HCT116 (cell line): Measurements from ENCODE around the gene RPH3AL. TPM values are rescaled to one million over a fixed set of nuclear protein-coding genes. Genes with fewer than 3 reads are reported as not detected.

ENCODE experiments used
- ATAC-seq: fragments of 200-7000 bp; cut with Tn5 transposase; 2 replicates; pipeline ENCODE4 v1.9.1; 2020; ENCODE audit warnings: mild to moderate bottlenecking, moderate library complexity
- BruUV-seq: library from RNA; stranded (reverse); fragments of 400-500 nt; replicated peaks from 2 replicates; lab custom pipeline; 2021; lab: Mats Ljungman, UMichigan
- CTCF ChIA-PET: fragments of 300-600 bp; sonication (Branson Sonifier 250); formaldehyde crosslinking; loops from one replicate; lab custom pipeline; 2021; ENCODE audit warnings: antibody characterized with exemption; lab: Charles Lee
- POLR2A ChIA-PET: fragments of 300-600, 350-600 bp; sonication (Branson Sonifier 250); formaldehyde crosslinking; loops from one replicate; lab custom pipeline; 2021; ENCODE audit warnings: antibody characterized with exemption; lab: Charles Lee
- RAD21 ChIA-PET, 2 experiments: fragments of 300-600 bp; sonication (Branson Sonifier 250); formaldehyde crosslinking; loops; one replicate each; lab custom pipeline; 2023; ENCODE audit warnings: low total read pairs in 2 of 2; ENCODE audit not compliant: uncharacterized antibody in 2 of 2, unreplicated experiment in 2 of 2, low non-redundant PET in 1 of 2; lab: Charles Lee
- DNase-seq: peaks from one replicate; pipeline ENCODE4 v3.0.0-alpha.2; 2010; ENCODE audit warnings: low read depth, low spot score
- H2AFZ ChIP-seq: fragments of 200-600 bp; shearing (Covaris generic), sonication (generic); 2 replicates; pipeline ENCODE4 v1.6.1; 2017; ENCODE audit warnings: low read depth, mixed run types, mixed read lengths, antibody characterized with exemption, low read length; ENCODE audit not compliant: poor library complexity, severe bottlenecking
- H3K27ac ChIP-seq: 2 replicates; pipeline ENCODE4 v1.5.1; 2012; ENCODE audit warnings: low read depth, low read length
- H3K27me3 ChIP-seq: fragments of 200-600 bp; sonication (generic); 2 replicates; pipeline ENCODE4 v1.6.1; 2016; ENCODE audit warnings: mixed run types, low read length, mixed read lengths; ENCODE audit not compliant: insufficient read depth
- H3K36me3 ChIP-seq, 2 experiments: fragments of 200-500 bp in 1 of 2; fragments of 200-600 bp in 1 of 2; sonication (Bioruptor generic) in 1 of 2; sonication (generic) in 1 of 2; 2 replicates each; pipeline versions ENCODE4 v1.5.1 to v1.6.1; 2014 to 2016; ENCODE audit warnings: low read length in 2 of 2, inconsistent platforms in 1 of 2, mixed read lengths in 1 of 2, mixed run types in 1 of 2; ENCODE audit not compliant: insufficient read depth in 2 of 2, control insufficient read depth in 1 of 2
- H3K4me1 ChIP-seq, 2 experiments: fragments of 200-600 bp in 1 of 2; sonication (generic) in 1 of 2; 2 replicates each; pipeline versions ENCODE4 v1.5.1 to v1.6.1; 2012 to 2017; ENCODE audit warnings: low read length in 2 of 2, inconsistent platforms in 1 of 2, mild to moderate bottlenecking in 1 of 2, mixed read lengths in 1 of 2, mixed run types in 1 of 2, moderate library complexity in 1 of 2; ENCODE audit not compliant: insufficient read depth in 2 of 2, control insufficient read depth in 1 of 2
- H3K4me2 ChIP-seq: fragments of 200-600 bp; sonication (generic); 2 replicates; pipeline ENCODE4 v1.6.1; 2017; ENCODE audit warnings: mixed run types, low read length, mixed read lengths
- H3K4me3 ChIP-seq, 2 experiments: fragments of 200-600 bp in 1 of 2; sonication (generic) in 1 of 2; replicated peaks in 1 of 2; 2 replicates each; pipeline ENCODE4 v1.5.1; 2011 to 2016; ENCODE audit warnings: low read length in 2 of 2, control low read depth in 1 of 2, low read depth in 1 of 2, mild to moderate bottlenecking in 1 of 2, mixed read lengths in 1 of 2, mixed run types in 1 of 2
- H3K79me2 ChIP-seq: fragments of 200-600 bp; sonication (generic); 2 replicates; pipeline ENCODE4 v1.6.1; 2017; ENCODE audit warnings: mild to moderate bottlenecking, mixed run types, low read length, moderate library complexity, mixed read lengths; ENCODE audit not compliant: insufficient read depth
- H3K9ac ChIP-seq: fragments of 200-600 bp; sonication (generic); 2 replicates; pipeline ENCODE4 v1.6.1; 2016; ENCODE audit warnings: low read length, mixed read lengths
- H3K9me2 ChIP-seq: fragments of 200-600 bp; sonication (generic), shearing (Covaris generic); 2 replicates; pipeline ENCODE4 v1.6.1; 2017; ENCODE audit warnings: mixed run types, mild to moderate bottlenecking, moderate library complexity; ENCODE audit not compliant: insufficient read depth
- H3K9me3 ChIP-seq, 2 experiments: fragments of 200-500 bp in 1 of 2; fragments of 200-600 bp in 1 of 2; sonication (Bioruptor generic) in 1 of 2; sonication (generic) in 1 of 2; 2 replicates each; pipeline ENCODE4 v1.6.1; 2014 to 2017; ENCODE audit warnings: low read length in 2 of 2, mixed read lengths in 2 of 2, inconsistent platforms in 1 of 2, low read depth in 1 of 2, mild to moderate bottlenecking in 1 of 2, mixed run types in 1 of 2, moderate library complexity in 1 of 2; ENCODE audit not compliant: control insufficient read depth in 1 of 2, insufficient read depth in 1 of 2
- H4K20me1 ChIP-seq: fragments of 200-600 bp; sonication (generic), shearing (Covaris generic); 2 replicates; pipeline ENCODE4 v1.6.1; 2017; ENCODE audit warnings: mixed run types, mild to moderate bottlenecking, moderate library complexity; ENCODE audit not compliant: insufficient read depth
- CBX3 ChIP-seq: IDR thresholded peaks from 2 replicates; pipeline ENCODE4 v1.6.1; 2012; ENCODE audit warnings: low read depth
- CEBPB ChIP-seq: IDR thresholded peaks from 2 replicates; pipeline ENCODE4 v1.6.1; 2012; ENCODE audit warnings: low read depth
- EGR1 ChIP-seq: IDR thresholded peaks from 2 replicates; pipeline ENCODE4 v1.6.1; 2012; ENCODE audit warnings: low read depth
- MAX ChIP-seq: IDR thresholded peaks from 2 replicates; pipeline ENCODE4 v1.6.1; 2012
- POLR2A ChIP-seq: IDR thresholded peaks from 2 replicates; pipeline ENCODE4 v1.7.0; 2011; ENCODE audit warnings: borderline replicate concordance; ENCODE audit not compliant: insufficient read depth, insufficient read length; ENCODE audit errors: extremely low read depth
- SRF ChIP-seq: IDR thresholded peaks from 2 replicates; pipeline ENCODE4 v1.6.1; 2012; ENCODE audit warnings: low read depth
- YY1 ChIP-seq: IDR thresholded peaks from 2 replicates; pipeline ENCODE4 v1.6.1; 2011; ENCODE audit warnings: low read length, low read depth, moderate library complexity, mild to moderate bottlenecking; ENCODE audit not compliant: insufficient replicate concordance; ENCODE audit errors: extremely low read depth
- intact Hi-C: fragments of 100-400 bp; cut with micrococcal nuclease; formaldehyde crosslinking; loops from 2 replicates; pipeline ENCODE4 v1.10.0; 2022
- total RNA-seq: library from RNA; stranded (reverse); gene quantifications from one replicate; pipeline ENCODE4 v1.2.1, GENCODE V29; 2021; ENCODE audit not compliant: unreplicated experiment
- TF ChIP-seq, protein P1 (sequence below): IDR thresholded peaks from 2 replicates; pipeline ENCODE4 v1.6.1; 2012
- TF ChIP-seq, protein P2 (sequence below): IDR thresholded peaks from 2 replicates; pipeline ENCODE4 v1.6.1; 2012; ENCODE audit warnings: low read depth

RPH3AL gene
- total RNA-seq, 1 experiment from 2014 or later = 17.0 TPM

DNA sequence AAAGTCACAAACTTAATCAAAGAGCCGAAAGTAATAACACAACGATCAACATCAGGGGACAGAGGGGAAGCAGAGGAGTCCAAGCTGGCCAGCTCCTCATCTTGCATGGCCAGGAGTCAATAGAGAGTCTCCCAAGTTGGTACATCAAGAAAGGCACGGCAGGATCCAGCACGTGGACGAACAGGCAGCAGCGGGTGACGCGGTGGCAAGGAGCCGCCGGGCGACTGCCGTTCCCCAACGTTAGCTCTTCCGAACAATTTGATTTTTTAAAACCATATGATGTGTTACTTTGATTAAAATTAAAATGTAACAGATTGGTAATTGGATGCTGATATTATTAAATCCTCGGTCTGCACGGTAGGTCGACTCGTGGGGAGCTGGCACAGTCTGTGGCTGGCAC is 89.3 kb downstream of the RPH3AL start:
- Histone ChIP-seq H3K27ac (no peak overlapping the region), H3K9me3 (no peaks in the 10 kb centered on the region; a peak in 1 of 4 replicates), H3K27me3 (no peaks in the 10 kb centered on the region), H3K36me3 (peaks cover 0 to 7% of the 10 kb centered on the region in 2 experiments; a peak in 1 of 4 replicates), H3K79me2 (no peaks in the 10 kb centered on the region), H2AFZ (no peak overlapping the region), H3K4me2 (no peak overlapping the region), H3K4me1 (no peaks in the 10 kb centered on the region), H4K20me1 (no peaks in the 10 kb centered on the region), H3K4me3 (no peak overlapping the region), H3K9me2 (no peaks in the 10 kb centered on the region), H3K9ac (no peak overlapping the region)
- ChIA-PET RAD21 (no interaction called here), CTCF (no interaction called here)
- ATAC-seq (no peak), DNase-seq (no peak)
- TF ChIP-seq CBX3 (no peak), MAX (no peak), YY1 (no peak), CEBPB (no peak), SRF (no peak), EGR1 (no peak), POLR2A (no peak)
- TF ChIP-seq, protein P1, sequence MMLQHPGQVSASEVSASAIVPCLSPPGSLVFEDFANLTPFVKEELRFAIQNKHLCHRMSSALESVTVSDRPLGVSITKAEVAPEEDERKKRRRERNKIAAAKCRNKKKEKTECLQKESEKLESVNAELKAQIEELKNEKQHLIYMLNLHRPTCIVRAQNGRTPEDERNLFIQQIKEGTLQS = no peak
- TF ChIP-seq, protein P2, sequence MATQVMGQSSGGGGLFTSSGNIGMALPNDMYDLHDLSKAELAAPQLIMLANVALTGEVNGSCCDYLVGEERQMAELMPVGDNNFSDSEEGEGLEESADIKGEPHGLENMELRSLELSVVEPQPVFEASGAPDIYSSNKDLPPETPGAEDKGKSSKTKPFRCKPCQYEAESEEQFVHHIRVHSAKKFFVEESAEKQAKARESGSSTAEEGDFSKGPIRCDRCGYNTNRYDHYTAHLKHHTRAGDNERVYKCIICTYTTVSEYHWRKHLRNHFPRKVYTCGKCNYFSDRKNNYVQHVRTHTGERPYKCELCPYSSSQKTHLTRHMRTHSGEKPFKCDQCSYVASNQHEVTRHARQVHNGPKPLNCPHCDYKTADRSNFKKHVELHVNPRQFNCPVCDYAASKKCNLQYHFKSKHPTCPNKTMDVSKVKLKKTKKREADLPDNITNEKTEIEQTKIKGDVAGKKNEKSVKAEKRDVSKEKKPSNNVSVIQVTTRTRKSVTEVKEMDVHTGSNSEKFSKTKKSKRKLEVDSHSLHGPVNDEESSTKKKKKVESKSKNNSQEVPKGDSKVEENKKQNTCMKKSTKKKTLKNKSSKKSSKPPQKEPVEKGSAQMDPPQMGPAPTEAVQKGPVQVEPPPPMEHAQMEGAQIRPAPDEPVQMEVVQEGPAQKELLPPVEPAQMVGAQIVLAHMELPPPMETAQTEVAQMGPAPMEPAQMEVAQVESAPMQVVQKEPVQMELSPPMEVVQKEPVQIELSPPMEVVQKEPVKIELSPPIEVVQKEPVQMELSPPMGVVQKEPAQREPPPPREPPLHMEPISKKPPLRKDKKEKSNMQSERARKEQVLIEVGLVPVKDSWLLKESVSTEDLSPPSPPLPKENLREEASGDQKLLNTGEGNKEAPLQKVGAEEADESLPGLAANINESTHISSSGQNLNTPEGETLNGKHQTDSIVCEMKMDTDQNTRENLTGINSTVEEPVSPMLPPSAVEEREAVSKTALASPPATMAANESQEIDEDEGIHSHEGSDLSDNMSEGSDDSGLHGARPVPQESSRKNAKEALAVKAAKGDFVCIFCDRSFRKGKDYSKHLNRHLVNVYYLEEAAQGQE = no peak
- TF ChIP-seq, all 23 proteins: peak for 0
- intact Hi-C loops = no loop called here
- no TSS peak for BruUV-seq
- POLR2A ChIA-PET = no interaction called here
